HPDE6-E6E7 (cell line): ENCODE results near the gene KRT10.

Source experiments
- DNase-seq: peaks from one replicate; pipeline ENCODE4 v3.0.0; 2011; ENCODE audit warnings: missing footprints; ENCODE audit errors: extremely low spot score

Gene KRT10

GRCh38 chr17:40806131-40806530 is 16.3 kb downstream of the KRT10 start:
- no peak for DNase-seq

- DNase-seq = peak; percentile 79
Measured at GRCh38 chr17:40803617-40804082, 18.8 kb downstream of the KRT10 start.

GRCh38 chr17:40801157-40801556 is 21.3 kb downstream of the KRT10 start:
- DNase-seq = no peak

GRCh38 chr17:40800381-40800780 is 22.0 kb downstream of the KRT10 start:
- no peak for DNase-seq

- DNase-seq = no peak
Measured at GRCh38 chr17:40799859-40800258, 22.6 kb downstream of the KRT10 start, which contains the start of gene KRT28. Gene KRT28, minus strand, starts transcription at chr17:40799959. Its CDS starts 66 bp downstream, at chr17:40799893.

GRCh38 chr17:40796846-40797245 is 25.6 kb downstream of the KRT10 start:
- no peak for DNase-seq

- no peak for DNase-seq
Measured at GRCh38 chr17:40795019-40795667, 27.3 kb downstream of the KRT10 start.

- no peak for DNase-seq
Measured at GRCh38 chr17:40794466-40794865, 27.9 kb downstream of the KRT10 start.

GRCh38 chr17:40793832-40794231 is 28.6 kb downstream of the KRT10 start:
- DNase-seq = no peak

GRCh38 chr17:40791787-40792436 is 30.5 kb downstream of the KRT10 start:
- DNase-seq = peak; percentile 21

GRCh38 chr17:40791111-40791510 is 31.3 kb downstream of the KRT10 start:
- no peak for DNase-seq

- DNase-seq = no peak
Measured at GRCh38 chr17:40782450-40782849, 40.0 kb downstream of the KRT10 start, which contains the start of gene KRT27. Gene KRT27, minus strand, starts transcription at chr17:40782550. Its CDS starts 57 bp downstream, at chr17:40782493.

GRCh38 chr17:40779181-40779909 is 43.1 kb downstream of the KRT10 start:
- no peak for DNase-seq

GRCh38 chr17:40778461-40778860 is 44.0 kb downstream of the KRT10 start:
- no peak for DNase-seq

- DNase-seq = no peak
Measured at GRCh38 chr17:40777971-40778370, 44.4 kb downstream of the KRT10 start.

- DNase-seq = no peak
Measured at GRCh38 chr17:40777459-40777858, 45.0 kb downstream of the KRT10 start.

- no peak for DNase-seq
Measured at GRCh38 chr17:40775945-40776344, 46.5 kb downstream of the KRT10 start.

GRCh38 chr17:40772101-40772500 is 50.3 kb downstream of the KRT10 start, which contains the start of gene KRT26:
Gene KRT26, minus strand, starts transcription at chr17:40772201. Its CDS starts 88 bp downstream, at chr17:40772113.
- no peak for DNase-seq
